GM18909 (cell line): ENCODE measurements around the gene SPINK8.
"Not testable (repeated sequence)": the region's sequence is repeated elsewhere in the genome, so short reads cannot be mapped to it uniquely, and the experiment has no call there.

Experiments
- ATAC-seq: cut with Tn5 transposase; IDR thresholded peaks from one replicate; pipeline ENCODE4 v1.9.1; 2021; ENCODE audit warnings: mild to moderate bottlenecking; ENCODE audit not compliant: unreplicated experiment, poor library complexity

Gene SPINK8

GRCh38 chr3:48331706-48332435, 1.6 kb downstream of the SPINK8 start:
- ATAC-seq: not testable (repeated sequence)

- no peak for ATAC-seq
These were observed 12.5 kb downstream of the SPINK8 start for GRCh38 chr3:48320996-48321395.

GRCh38 chr3:48318713-48319468, 14.6 kb downstream of the SPINK8 start:
- ATAC-seq: no peak

- ATAC-seq: no peak
These were observed 18.9 kb downstream of the SPINK8 start for GRCh38 chr3:48314542-48314941.

- ATAC-seq: no peak
These were observed 26.5 kb downstream of the SPINK8 start for GRCh38 chr3:48306860-48307530.

GRCh38 chr3:48306290-48306689, 27.2 kb downstream of the SPINK8 start:
- no peak for ATAC-seq

GRCh38 chr3:48305396-48305795, 28.1 kb downstream of the SPINK8 start:
- ATAC-seq: no peak

- ATAC-seq: no peak
These were observed 30.4 kb downstream of the SPINK8 start for GRCh38 chr3:48303021-48303420.

- peak; percentile 8 for ATAC-seq
These were observed 31.7 kb downstream of the SPINK8 start for GRCh38 chr3:48301800-48302166.

GRCh38 chr3:48301020-48301799, 32.3 kb downstream of the SPINK8 start, which contains the start of gene NME6:
Gene NME6 (minus strand): TSS chr3:48301367.
- ATAC-seq: peak; percentile 77

GRCh38 chr3:48299746-48300712, 33.4 kb downstream of the SPINK8 start:
- ATAC-seq: peak; percentile 52

- no peak for ATAC-seq
These were observed 36.2 kb downstream of the SPINK8 start for GRCh38 chr3:48297111-48297810.

- no peak for ATAC-seq
These were observed 36.8 kb downstream of the SPINK8 start for GRCh38 chr3:48296699-48297098.

- ATAC-seq: no peak
These were observed 38.7 kb downstream of the SPINK8 start for GRCh38 chr3:48294611-48295263.

GRCh38 chr3:48289659-48290058, 43.8 kb downstream of the SPINK8 start:
- ATAC-seq: no peak

- ATAC-seq: no peak
These were observed 46.4 kb downstream of the SPINK8 start for GRCh38 chr3:48287034-48287433.

- ATAC-seq: no peak
These were observed 47.2 kb downstream of the SPINK8 start for GRCh38 chr3:48286308-48286707.

GRCh38 chr3:48285675-48286074, 47.8 kb downstream of the SPINK8 start:
- ATAC-seq: no peak
